Measurements from ENCODE around the gene COPB2.
"Not testable (repeated sequence)": the region's sequence is repeated elsewhere in the genome, so short reads cannot be mapped to it uniquely, and the experiment has no call there.

COPB2 gene

GRCh38 chr3:139389552-139390368, at the start of gene COPB2:
COPB2 (minus strand) TSS chr3:139389647; CDS start chr3:139389550, 97 bp downstream.
- peak; percentile 96 to 98 for DNase-seq

- DNase-seq, result no peak
Observed at GRCh38 chr3:139434764-139435307, 45.4 kb upstream of the COPB2 start.

GRCh38 chr3:139434228-139434627, 44.8 kb upstream of the COPB2 start:
- no peak for DNase-seq

GRCh38 chr3:139433089-139433488, 43.6 kb upstream of the COPB2 start:
- no peak for DNase-seq

DNA sequence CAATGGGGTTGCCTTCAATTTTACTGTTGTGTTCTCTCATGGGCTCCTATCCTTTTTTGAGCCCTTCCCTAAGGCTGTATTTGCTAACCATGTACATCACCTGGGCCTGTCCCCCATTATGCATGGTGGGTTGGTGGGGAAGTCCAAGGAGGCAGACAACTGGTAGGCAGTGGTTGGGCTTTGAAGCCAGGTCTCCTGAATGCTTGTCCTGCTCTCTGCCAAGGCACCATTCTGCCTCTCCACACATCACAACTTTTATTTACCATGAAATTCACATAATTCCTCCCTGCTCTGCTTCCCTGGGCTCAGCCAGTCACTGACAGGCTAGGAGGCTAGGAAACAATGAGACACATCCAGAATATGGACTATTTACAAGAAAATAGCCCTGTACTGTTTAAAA, 41.0 kb upstream of the COPB2 start:
- no peak for DNase-seq

DNA sequence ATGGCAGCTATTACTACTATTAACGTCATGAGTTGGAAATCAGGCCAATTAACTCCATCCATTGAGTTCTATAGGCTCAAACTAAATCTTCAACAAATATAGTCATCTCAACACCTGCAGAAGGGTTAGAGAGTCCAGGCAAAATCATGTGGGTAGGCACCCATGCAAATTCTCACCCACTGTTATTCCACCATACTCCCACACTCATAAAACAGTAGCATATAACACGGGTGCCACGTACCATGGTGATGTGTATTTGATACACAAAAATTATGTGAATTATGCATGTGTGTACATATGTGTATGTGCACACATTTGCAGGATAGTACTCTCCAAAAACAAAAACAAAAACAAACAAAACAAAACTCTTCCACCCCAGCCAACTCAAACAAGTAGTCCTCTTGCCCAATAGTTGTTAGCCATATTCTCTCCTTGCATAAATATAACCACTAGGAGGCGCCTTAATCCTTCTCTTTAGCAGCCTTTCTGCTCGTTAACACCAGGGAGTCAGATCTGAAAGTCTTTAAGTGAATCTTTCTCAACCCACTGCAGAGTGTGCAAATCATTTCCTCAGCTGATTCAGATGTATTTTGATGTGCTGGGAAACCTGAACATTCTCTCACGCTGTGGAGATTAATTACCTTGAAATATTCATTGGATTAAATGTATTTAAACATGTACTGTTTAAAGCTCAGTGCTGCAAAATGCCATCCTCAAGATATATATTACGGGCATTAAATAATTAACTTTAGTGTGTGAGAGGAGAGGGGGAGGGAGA, 38.0 kb upstream of the COPB2 start:
- peak; percentile 28 to 60 for DNase-seq

DNA sequence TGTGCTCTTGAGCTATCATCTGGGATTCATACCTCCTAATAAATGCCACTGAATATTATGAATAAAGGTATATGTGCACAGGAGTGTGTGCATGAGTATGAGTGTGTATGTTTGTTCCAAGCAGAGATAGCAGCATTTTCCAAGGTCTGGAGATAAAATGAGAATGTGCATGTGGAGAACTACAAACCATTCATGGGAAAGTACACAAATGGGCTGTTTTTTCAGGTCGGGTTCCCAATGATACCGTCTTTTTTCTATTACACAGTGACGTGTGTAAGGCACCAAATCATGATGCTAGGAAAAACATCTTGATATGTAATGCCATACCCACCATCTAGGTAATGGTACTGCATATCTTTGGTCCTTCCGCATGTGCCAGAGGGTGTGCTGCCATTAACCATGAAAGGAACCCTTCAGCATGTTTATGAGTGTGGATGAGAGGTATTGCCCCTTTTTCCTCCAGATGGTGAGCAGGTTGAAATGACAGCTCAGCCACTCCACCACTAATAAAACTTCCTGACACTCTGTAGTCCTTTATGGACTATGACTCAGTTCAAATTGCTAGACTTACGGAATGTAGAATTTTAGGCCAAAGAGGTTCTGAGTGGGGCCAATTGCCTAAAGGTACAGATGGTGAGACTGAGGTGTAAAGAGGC, 36.4 kb upstream of the COPB2 start:
- DNase-seq, result no peak

GRCh38 chr3:139423232-139423631, 33.8 kb upstream of the COPB2 start:
- DNase-seq, result no peak

DNA sequence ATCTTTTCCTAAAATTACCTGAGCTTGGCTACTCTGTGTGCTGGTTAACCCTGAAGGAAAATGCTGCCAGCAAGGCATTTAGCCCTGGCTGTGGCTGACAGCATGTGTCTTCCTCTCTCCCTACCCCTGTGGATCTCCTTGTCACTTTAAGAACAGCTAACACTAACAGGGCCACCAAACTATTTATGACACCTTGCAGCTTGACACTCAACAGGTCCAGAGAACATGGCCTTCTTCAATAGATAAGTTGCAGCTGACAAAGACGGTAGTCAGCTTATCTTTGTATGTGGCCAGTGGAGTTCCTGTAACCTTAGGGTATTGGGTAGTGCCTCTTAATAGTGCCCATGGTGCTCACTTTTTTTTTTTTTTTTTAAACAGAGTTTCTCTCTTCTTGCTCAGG, 32.0 kb upstream of the COPB2 start:
- DNase-seq, result no peak

GRCh38 chr3:139421040-139421439, 31.6 kb upstream of the COPB2 start:
- DNase-seq, result no peak

- DNase-seq, result no peak
Observed at GRCh38 chr3:139418144-139418543, 28.7 kb upstream of the COPB2 start.

DNA sequence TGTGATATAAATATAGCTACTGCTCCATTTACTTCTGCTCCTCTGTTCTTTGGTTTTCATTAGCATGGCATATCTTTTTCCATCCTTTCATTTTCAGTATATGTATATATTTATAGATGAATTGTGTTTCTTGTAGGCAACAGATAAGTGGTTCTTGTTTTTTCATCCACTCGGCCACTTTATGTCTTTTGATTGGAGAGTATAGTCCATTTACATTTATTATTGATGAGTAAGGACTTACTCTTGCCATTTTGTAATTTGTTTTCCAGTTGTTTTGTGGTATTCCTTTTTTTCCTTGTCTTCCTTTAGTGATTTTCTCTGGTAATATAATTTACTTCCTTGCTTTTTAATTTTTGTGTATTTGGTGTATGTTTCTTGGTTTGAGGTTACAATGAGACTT, 26.8 kb upstream of the COPB2 start:
- no peak for DNase-seq

GRCh38 chr3:139414608-139415224, 25.3 kb upstream of the COPB2 start:
- DNase-seq, result no peak

DNA sequence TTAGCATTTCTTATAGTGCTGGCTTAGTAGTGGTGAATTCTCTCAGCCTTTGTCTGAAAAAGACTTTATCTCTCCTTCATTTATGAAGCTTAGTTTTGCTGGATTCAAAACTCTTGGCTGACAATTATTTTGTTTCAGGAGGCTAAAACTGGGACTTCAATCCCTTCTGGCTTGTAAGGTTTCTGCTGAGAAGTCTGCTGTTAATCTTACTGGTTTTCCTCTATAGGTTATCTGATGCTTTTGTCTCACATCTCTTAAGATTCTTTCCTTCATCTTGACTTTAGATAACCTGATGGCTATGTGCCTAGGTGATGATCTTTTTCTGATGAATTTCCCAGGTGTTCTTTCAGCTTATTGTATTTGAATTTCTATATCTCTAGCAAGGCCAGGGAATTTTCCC, 23.4 kb upstream of the COPB2 start:
- not testable (repeated sequence) for DNase-seq

DNA sequence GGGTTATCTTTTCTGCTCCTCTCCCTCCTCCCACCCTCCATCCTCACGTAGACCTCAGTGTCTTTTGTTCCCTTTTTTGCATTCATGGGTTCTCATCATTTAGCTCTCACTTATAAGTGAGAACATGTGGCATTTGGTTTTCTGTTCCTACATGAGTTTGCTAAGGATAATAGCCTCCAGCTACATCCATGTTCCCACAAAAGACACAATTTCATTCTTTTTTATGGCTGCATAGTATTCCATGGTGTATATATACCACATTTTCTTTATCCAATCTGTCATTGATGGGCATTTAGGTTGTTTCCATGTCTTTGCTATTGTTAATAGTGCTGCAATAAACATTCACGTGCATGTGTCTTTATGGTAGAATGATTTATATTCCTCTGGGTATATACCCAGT, 11.7 kb upstream of the COPB2 start:
- DNase-seq, result not testable (repeated sequence)

DNA sequence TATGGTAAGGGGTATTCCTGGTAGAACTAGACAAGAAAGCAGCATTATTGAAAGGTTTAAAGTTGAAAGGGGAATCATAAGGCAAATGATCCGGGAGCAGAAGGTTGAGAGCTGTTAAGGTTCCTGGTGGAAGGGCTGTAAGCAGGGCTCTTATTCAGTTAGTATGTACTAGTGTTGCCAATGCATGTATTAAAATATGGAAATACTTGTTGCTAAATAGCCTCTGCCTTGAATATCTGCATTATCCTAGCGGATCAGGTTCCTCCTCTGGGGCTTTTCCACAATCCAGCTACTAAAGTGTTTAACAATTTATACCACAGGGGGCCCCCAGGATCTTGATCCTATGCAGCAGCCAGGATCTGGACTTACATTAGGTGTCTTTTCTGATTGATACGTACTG, 7.3 kb upstream of the COPB2 start:
- no peak for DNase-seq

GRCh38 chr3:139394116-139394515, 4.7 kb upstream of the COPB2 start:
- no peak for DNase-seq

- DNase-seq, result no peak
Observed at GRCh38 chr3:139388821-139389551, 461 bp downstream of the COPB2 start.

GRCh38 chr3:139388077-139388476, 1.4 kb downstream of the COPB2 start:
- DNase-seq, result no peak

DNA sequence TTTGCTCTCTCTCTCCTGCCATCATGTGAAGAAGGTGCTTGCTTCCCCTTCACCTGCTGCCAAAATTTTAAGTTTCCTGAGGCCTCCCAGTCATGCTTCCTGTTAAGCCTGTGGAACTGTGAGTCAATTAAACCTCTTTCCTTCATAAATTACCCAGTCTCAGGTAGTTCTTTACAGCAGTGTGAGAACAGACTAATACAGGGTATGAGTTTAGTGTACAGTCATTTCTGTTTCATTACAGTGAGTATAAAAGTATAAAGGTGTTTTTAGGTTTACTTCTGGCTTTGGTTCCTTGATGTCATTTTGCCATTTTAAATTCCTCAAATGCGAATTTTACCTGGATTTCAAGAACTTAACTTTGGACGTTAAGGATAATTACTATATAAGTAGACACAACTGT, 7.2 kb downstream of the COPB2 start:
- not testable (repeated sequence) for DNase-seq

DNA sequence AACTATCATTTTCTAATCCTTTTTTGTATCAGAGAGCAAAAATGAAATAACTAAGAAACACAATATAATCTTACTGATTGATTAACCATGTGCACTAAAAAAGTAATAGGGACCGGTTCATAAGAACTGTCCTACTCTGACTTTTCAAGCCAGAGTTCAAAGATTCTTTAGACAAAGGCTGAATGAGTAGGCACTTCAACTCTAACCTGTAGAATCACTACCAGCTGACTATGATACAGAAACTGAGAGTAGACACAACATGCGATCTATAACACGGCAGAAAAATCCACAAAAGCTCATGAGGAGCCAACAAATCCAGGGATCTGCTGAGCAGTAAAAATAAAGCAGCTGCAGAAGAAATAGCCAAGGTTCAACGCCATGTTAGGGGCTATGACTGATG, 8.9 kb downstream of the COPB2 start:
- DNase-seq, result no peak

DNA sequence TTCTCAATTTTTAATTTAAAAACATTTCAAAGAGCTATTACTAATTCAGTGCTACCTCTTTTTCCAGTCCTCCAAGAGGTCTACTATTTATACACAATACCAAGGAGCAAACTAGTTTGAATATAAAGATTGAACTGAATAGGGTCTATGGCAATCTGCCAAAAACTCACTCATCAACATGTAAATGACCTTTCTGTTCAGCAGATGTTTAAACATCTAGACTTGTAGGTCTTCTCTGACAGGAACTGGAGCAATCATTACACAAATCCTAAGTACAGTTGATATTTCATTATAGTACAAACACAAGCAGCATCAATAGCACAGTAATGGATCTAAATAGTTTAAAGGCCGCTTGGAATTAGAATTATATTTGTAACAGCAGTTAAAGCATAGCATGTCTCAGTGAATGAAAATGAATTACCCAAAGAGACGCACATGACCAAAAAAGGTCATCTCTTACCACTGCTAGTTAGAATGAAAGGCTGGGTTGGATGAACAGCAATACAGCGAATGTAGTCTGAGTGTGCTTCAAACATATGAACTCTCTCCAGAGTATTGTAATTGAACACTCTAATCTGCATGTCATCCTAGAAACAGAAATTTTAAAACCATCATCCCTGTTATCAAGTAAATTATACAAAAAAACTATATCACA, 10.7 kb downstream of the COPB2 start:
- DNase-seq, result peak; percentile 54 to 66
